Measurements from ENCODE around the gene RIOX2. TPM values are rescaled to one million over a fixed set of nuclear protein-coding genes. Genes with fewer than 3 reads are reported as not detected.
"Not testable (repeated sequence)": the region's sequence is repeated elsewhere in the genome, so short reads cannot be mapped to it uniquely, and the experiment has no call there.

RIOX2 gene
- 10 to 100 TPM; 22.0 to 50.2 TPM for total RNA-seq

DNA sequence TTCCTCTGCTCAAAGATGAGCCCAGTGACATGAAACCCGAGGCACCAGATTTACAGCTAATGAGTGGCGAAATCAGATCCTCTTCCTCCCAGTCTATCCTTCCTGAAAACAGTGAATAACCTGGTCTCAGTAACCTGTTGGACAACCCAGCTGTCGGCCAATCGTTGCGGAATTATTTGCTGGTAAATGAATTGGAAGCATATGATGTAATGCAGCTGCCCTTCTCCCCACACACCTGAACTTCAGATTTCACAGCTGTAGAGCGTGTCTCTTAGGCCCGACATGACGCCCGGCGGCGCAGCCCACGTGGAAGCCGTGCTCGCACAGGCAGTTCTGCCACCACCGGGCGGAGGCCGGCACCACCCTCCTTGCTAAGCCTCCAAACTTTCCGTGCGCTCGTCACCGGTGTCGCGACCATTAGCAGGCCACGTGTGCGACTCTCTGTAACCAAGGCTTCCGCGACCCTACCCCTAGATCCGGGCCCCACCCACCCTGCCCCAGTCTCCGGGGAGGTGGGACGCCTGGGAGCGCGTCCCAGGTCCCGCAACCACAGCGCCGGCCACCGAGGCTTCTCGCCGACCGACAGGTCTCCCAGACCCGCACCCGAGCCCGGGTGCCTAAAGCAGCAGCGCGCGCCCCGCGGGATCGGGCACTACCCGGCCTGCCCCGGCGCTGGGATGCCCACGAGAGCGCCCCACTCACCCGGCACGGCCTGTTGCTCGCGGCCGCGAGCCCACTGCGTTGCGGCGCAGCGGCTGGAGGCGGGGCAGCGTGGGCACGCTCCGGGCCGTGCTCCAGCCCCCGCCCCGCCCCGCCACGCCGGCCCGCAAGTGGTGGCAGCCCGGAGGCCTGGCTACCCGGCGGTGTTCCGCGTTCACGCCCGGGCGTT lies at the start of gene RIOX2:
Gene RIOX2, minus strand, starts transcription at position 753 of the 889 bp plus-strand sequence. CDS start 4,838 bp downstream, outside the sequence.
- H3K36me3 Mint-ChIP-seq, result peaks cover 2% of the 10 kb centered on the region
- DNase-seq (ENCODE audit: low spot score) (peak; percentile 80), ATAC-seq (peak; percentile 95 to 96)
- H3K9me3 Mint-ChIP-seq, result no peaks in the 10 kb centered on the region
- H3K27me3 Mint-ChIP-seq, result no peaks in the 10 kb centered on the region
- H3K27ac Mint-ChIP-seq, result peak within 1 kb of the TSS; percentile 76 to 89
- peaks cover 23 to 40% of the 10 kb centered on the region in 2 donors for H3K4me1 Mint-ChIP-seq (ENCODE audit: low read depth in 2 of 2)
- peak within 1 kb of the TSS; percentile 97 for H3K4me3 Mint-ChIP-seq

GRCh38 chr3:98020412-98020811 lies 48.2 kb upstream of the RIOX2 start:
- peaks cover 4 to 24% of the 10 kb centered on the region in 2 donors for H3K27me3 Mint-ChIP-seq
- H3K9me3 Mint-ChIP-seq, result no peaks in the 10 kb centered on the region
- H3K4me3 Mint-ChIP-seq, result no peak overlapping the region
- no peak overlapping the region for H3K27ac Mint-ChIP-seq
- DNase-seq (ENCODE audit: low spot score) (no peak), ATAC-seq (no peak)
- H3K36me3 Mint-ChIP-seq, result no peaks in the 10 kb centered on the region
- no peaks in the 10 kb centered on the region for H3K4me1 Mint-ChIP-seq (ENCODE audit: low read depth in 2 of 2)

DNA sequence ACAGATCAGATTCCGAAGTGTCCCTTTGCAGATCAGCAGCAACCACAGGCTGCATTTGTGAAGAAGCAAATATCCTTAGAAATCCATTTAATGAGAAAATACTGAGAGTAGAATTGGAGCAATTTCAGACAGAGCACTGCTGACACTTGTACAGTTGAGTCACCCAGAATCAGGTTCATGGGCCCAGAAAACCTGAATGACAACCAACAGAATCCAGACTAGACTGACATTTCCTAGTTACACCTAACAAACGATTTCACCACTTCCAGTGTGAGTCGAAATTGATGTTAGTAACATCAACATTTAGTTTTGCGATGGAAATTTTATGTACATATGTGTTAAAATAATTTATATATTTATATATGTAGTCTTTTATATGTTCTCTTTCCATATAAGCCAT lies 46.1 kb upstream of the RIOX2 start:
- ATAC-seq (no peak), DNase-seq (ENCODE audit: low spot score) (no peak)
- Mint-ChIP-seq H3K27me3 (peaks cover 9 to 31% of the 10 kb centered on the region in 2 donors), H3K4me1 (ENCODE audit: low read depth in 2 of 2) (no peaks in the 10 kb centered on the region), H3K9me3 (no peaks in the 10 kb centered on the region), H3K36me3 (no peaks in the 10 kb centered on the region), H3K27ac (no peak overlapping the region), H3K4me3 (no peak overlapping the region)

GRCh38 chr3:98014268-98014585 lies 42.0 kb upstream of the RIOX2 start:
- Mint-ChIP-seq H3K4me1 (ENCODE audit: low read depth in 2 of 2) (no peaks in the 10 kb centered on the region), H3K9me3 (no peaks in the 10 kb centered on the region), H3K36me3 (no peaks in the 10 kb centered on the region), H3K27ac (no peak overlapping the region), H3K27me3 (peaks cover 10 to 33% of the 10 kb centered on the region in 2 donors), H3K4me3 (no peak overlapping the region)
- ATAC-seq (no peak), DNase-seq (ENCODE audit: low spot score) (no peak)

DNA sequence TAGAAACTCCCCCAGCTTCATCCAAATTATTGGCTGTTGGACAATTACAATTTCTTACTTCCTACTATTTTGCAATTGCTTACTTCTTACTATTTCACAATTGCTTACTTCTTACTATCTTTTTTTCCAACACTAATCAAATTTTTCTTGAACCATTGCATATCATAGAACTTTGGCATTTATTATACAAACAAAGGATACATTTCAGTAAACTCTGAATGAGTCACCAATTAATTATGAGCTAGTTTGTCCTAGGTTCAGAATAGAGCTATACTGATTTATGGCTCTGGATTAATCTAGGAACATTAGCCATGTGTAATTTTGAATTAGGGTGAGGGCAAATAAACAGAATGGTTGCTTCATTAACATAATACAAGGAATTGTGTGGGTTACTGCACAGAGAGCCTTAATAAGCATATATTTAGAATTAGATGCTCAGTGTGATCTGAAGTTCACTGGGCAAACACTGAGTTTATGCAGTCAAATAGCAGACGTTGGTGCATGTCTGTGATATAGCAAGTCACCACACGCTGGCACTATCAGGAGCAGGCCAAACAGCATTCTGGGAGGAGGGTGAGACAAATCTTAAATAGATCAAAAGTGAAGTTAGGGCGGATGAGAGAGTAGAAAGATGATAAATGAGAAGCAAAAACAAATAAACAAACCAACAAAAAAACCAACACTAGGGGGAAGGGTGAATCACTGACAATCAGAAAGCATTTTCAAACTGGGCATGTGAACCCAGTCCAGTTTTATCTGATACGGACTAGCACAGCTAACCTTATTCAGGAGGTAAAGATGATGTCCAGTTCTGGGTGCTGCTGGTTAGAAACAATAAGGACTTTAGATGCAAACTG lies 41.4 kb upstream of the RIOX2 start:
- Mint-ChIP-seq H3K27me3 (peaks cover 10 to 33% of the 10 kb centered on the region in 2 donors), H3K4me1 (ENCODE audit: low read depth in 2 of 2) (no peaks in the 10 kb centered on the region), H3K27ac (no peak overlapping the region), H3K4me3 (no peak overlapping the region), H3K36me3 (no peaks in the 10 kb centered on the region), H3K9me3 (no peaks in the 10 kb centered on the region)
- no peak for ATAC-seq
- no peak for DNase-seq (ENCODE audit: low spot score)

GRCh38 chr3:98012979-98013378 lies 40.7 kb upstream of the RIOX2 start:
- DNase-seq (ENCODE audit: low spot score) (no peak), ATAC-seq (no peak)
- peaks cover 10 to 33% of the 10 kb centered on the region in 2 donors for H3K27me3 Mint-ChIP-seq
- no peaks in the 10 kb centered on the region for H3K9me3 Mint-ChIP-seq
- H3K4me1 Mint-ChIP-seq (ENCODE audit: low read depth in 2 of 2), result no peaks in the 10 kb centered on the region
- no peak overlapping the region for H3K4me3 Mint-ChIP-seq
- H3K27ac Mint-ChIP-seq, result no peak overlapping the region
- no peaks in the 10 kb centered on the region for H3K36me3 Mint-ChIP-seq

DNA sequence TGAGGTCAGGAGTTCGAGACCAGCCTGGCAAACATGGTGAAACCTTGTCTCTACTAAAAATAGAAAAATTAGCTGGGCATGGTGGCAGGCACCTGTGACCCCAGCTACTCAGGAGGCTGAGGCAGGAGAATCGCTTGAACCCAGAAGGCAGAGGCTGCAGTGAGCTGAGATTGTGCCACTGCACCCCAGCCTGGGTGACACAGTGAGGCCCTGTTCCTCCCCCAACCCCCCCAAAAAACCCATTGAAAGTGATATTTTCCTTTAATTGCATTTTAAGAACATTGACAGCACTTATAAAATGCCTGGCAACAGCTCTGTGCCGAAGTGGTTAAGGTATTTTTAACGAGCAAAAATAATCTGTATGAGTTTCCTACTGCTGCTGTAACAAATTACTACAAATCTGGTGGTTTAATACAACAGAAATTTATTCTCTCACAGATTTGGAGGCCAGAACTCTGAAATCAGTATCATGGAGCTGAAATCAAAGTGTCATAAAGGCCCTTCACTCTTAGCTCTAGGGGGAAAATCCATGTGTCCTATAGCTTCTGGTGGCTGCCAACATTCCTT lies 38.7 kb upstream of the RIOX2 start:
- DNase-seq (ENCODE audit: low spot score); H3K4me1 Mint-ChIP-seq (ENCODE audit: low read depth in 2 of 2); H3K4me3 Mint-ChIP-seq; H3K27ac Mint-ChIP-seq; H3K36me3 Mint-ChIP-seq; H3K9me3 Mint-ChIP-seq; ATAC-seq: not testable (repeated sequence)
- peaks cover 15 to 35% of the 10 kb centered on the region in 2 donors for H3K27me3 Mint-ChIP-seq

GRCh38 chr3:98010194-98010882 lies 38.1 kb upstream of the RIOX2 start:
- Mint-ChIP-seq H3K27me3 (peaks cover 15 to 35% of the 10 kb centered on the region in 2 donors), H3K36me3 (no peaks in the 10 kb centered on the region), H3K4me3 (no peak overlapping the region), H3K9me3 (no peaks in the 10 kb centered on the region), H3K27ac (no peak overlapping the region), H3K4me1 (ENCODE audit: low read depth in 2 of 2) (peaks cover 0 to 6% of the 10 kb centered on the region in 2 donors)
- ATAC-seq (no peak), DNase-seq (ENCODE audit: low spot score) (no peak)

- ATAC-seq (no peak), DNase-seq (ENCODE audit: low spot score) (no peak)
- peaks cover 0 to 6% of the 10 kb centered on the region in 2 donors for H3K4me1 Mint-ChIP-seq (ENCODE audit: low read depth in 2 of 2)
- H3K9me3 Mint-ChIP-seq, result no peaks in the 10 kb centered on the region
- no peak overlapping the region for H3K4me3 Mint-ChIP-seq
- H3K27ac Mint-ChIP-seq, result no peak overlapping the region
- no peaks in the 10 kb centered on the region for H3K36me3 Mint-ChIP-seq
- peaks cover 12 to 29% of the 10 kb centered on the region in 2 donors for H3K27me3 Mint-ChIP-seq
These were observed 36.6 kb upstream of the RIOX2 start for GRCh38 chr3:98008855-98009254.

DNA sequence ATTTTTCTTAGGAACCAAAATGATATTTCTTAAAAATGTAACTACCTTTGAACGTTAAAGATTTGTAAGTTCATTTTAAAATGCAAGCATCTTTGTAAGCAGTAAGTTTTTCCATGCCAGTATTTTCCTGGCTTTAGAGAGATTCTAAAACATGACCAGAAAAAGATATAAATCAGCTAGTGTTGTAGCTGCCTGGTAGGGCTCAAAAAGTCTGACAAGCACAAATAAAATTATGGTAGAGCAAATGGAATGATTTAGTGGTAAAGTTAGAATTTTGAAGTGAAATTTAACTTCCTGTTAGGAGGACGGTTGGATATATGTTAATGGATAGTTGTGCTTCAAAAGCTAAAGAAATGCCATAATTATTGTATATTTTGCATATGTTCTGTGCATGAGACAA lies 33.2 kb upstream of the RIOX2 start:
- ATAC-seq (no peak), DNase-seq (ENCODE audit: low spot score) (no peak)
- Mint-ChIP-seq H3K9me3 (no peaks in the 10 kb centered on the region), H3K27ac (no peak overlapping the region), H3K27me3 (peaks cover 6 to 8% of the 10 kb centered on the region in 2 donors), H3K4me3 (no peak overlapping the region), H3K36me3 (no peaks in the 10 kb centered on the region), H3K4me1 (ENCODE audit: low read depth in 2 of 2) (peaks cover 0 to 10% of the 10 kb centered on the region in 2 donors)

GRCh38 chr3:98004721-98005120 lies 32.5 kb upstream of the RIOX2 start:
- Mint-ChIP-seq H3K9me3 (no peaks in the 10 kb centered on the region), H3K27me3 (peaks cover 6 to 11% of the 10 kb centered on the region in 2 donors), H3K27ac (no peak overlapping the region), H3K36me3 (no peaks in the 10 kb centered on the region), H3K4me1 (ENCODE audit: low read depth in 2 of 2) (peaks cover 0 to 10% of the 10 kb centered on the region in 2 donors), H3K4me3 (no peak overlapping the region)
- DNase-seq (ENCODE audit: low spot score) (no peak), ATAC-seq (no peak)

- no peak for ATAC-seq
- Mint-ChIP-seq H3K9me3 (no peaks in the 10 kb centered on the region), H3K27ac (peak overlapping the region in 1 of 2 donors; percentile 30)
These were observed 31.2 kb upstream of the RIOX2 start for GRCh38 chr3:98003306-98003969.

DNA sequence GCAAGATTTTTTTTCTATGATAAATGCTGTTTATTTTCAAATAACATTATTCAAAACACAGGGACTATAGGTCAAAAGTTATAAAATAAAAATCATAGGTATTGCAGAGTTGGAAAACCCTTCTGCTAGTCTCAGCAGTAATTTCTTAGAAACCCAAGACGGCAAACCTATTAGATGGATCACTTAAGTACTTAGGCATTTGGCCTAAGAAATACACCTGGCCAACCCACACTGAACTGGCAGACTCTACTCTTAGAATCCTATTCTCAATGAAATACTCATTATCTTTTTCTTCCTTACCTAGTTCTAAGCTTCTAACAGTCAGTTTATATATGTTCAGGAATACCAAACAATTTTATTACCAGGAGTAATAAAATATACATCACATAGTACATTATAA lies 30.5 kb upstream of the RIOX2 start:
- H3K9me3 Mint-ChIP-seq, result no peaks in the 10 kb centered on the region
- no peak overlapping the region for H3K4me3 Mint-ChIP-seq
- no peaks in the 10 kb centered on the region for H3K36me3 Mint-ChIP-seq
- H3K27me3 Mint-ChIP-seq, result peaks cover 8 to 23% of the 10 kb centered on the region in 2 donors
- DNase-seq (ENCODE audit: low spot score) (no peak), ATAC-seq (no peak)
- H3K27ac Mint-ChIP-seq, result no peak overlapping the region
- peaks cover 0 to 10% of the 10 kb centered on the region in 2 donors for H3K4me1 Mint-ChIP-seq (ENCODE audit: low read depth in 2 of 2)

More at GRCh38 chr3:98003306-98003969, 31.2 kb upstream of the RIOX2 start:
- Mint-ChIP-seq H3K36me3 (no peaks in the 10 kb centered on the region), H3K4me1 (ENCODE audit: low read depth in 2 of 2) (peaks cover 0 to 10% of the 10 kb centered on the region in 2 donors), H3K4me3 (no peak overlapping the region), H3K27me3 (peaks cover 8 to 23% of the 10 kb centered on the region in 2 donors)
- no peak for DNase-seq (ENCODE audit: low spot score)

All from natural killer cell treated with Interleukin-12 subunit alpha and Interleukin-12 subunit beta and Interleukin-15 and Interleukin-18, amount 100 ng/mL, for 72 hours (primary cell).